ENCODE results near the gene DLG5.

DLG5 gene

DNA sequence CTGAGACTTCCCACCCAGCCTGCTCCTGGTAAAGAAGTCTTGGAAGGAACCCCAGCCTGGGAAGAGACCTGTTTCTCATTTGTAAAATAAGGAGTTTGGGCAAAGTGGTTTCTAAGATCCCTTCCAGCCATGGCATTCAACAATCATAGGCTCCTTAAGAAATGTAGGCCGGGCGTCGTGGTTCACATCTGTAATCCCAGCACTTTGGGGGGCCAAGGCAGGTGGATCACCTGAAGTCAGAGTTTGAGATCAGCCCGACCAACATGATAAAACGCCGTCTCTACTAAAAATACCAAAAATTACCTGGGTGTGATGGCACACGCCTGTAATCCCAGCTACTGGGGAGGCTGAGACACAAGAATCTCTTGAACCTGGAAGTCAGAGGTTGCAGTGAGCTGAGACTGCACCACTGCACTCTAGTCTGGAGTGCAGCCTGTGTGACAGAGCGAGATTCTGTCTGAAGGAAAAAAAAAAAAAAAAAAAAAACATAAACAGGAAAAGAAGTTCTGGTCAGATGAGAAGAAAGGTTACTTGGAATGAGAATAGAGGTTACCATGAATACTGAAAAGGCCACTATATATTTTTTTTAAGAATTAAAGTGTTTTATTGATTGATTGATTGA, 15.9 kb downstream of the DLG5 start:
- DNase-seq (ENCODE audit: low read depth) = no peak

DNA sequence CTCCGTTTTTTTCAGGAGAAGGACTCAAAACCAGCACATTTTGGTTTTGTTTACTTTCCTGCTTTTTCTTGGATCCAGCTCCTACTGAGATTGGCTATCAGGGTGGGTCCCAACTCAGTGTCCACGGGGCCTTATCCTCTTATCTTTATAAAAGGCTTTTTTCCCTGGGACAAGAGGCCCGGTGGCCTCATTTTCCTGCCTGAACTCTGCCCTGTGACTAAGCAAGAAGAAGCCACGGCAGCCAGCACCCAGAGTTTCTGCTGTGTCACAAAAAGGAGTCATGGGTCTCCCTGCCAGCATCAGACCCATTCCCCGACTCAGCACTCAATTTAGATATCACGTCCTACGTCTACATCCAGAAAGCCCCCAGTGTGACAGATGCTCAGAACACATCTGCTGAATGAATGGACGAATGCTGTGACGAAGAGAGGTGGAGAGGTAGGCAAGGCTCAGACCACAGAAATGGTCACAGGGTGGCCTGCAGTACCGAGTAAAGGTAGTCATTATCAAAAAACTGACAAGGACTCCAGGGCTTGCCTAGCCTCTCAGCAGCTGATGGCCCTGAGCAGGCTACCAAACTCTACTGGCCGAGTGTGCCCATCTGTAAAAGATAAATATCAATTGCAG, 16.7 kb downstream of the DLG5 start:
- peak; percentile 60 for DNase-seq (ENCODE audit: low read depth)

DNA sequence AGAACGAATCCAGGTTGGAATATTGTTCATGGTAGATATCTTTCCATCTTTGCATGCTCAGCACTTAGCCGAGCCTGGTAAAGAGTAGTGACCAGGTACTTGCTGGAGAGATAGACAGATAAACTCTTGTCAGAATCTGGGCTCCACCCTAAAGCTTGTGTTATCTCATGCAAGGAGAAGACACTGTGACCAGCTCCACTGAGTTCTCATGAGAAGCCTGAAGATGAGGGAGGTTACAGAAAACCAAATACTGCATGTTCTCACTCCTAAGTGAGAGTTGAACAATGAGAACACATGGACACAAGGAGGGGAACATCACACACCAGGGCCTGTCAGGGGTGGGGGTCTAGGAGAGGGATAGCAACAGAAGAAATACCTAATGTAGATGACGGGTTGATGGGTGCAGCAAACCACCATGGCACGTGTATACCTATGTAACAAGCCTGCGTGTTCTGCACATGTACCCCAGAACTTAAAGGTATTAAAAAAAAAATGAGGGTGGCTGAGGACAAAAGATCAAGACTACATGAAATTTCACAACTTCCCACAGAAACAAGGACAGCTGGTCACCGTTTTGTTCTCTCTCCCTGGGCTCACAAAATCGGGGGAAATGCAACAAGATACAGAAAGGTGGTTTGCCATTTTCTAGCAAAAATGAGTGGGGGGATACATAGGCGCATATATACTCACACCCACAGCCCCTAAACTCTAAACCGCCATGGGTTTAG, 17.4 kb downstream of the DLG5 start:
- DNase-seq (ENCODE audit: low read depth) = no peak

DNA sequence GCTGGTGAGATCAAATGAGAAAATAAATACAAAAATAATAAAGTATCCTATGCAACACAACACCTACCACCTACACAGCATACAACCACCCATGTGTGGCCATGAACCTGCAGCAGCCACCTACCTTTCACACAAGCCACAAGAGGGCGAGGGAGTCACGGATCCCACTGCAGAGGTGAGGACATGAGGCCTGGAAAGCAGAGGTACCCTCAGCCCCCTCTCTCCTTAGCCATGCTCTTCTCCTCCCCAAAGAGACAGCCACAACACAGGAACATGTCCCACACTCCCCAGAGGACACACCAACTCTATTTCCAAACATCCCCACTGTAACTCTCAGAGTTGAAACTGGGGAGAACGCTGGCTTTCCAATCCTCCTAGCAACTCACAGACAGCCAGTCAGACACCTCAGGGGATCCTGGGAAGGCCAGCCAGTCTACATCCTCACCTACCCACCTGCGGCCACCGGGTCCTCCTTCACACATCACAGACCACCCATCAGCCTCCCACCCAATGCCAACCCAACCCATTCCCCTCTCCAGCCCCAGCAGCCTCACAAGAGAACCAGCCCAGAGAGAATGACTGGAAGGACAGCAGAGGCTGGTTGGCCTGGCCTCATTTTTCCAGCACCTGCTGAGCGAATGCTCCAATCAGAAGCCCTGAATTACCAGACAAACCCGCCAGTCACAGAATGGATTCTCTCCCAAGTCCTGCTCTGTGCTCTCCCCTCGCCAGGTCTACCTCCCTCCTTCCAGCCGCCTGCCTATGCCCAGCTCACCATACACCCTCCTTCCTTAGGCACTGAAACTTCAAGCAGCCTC, 18.4 kb downstream of the DLG5 start:
- DNase-seq (ENCODE audit: low read depth) = no peak

DNA sequence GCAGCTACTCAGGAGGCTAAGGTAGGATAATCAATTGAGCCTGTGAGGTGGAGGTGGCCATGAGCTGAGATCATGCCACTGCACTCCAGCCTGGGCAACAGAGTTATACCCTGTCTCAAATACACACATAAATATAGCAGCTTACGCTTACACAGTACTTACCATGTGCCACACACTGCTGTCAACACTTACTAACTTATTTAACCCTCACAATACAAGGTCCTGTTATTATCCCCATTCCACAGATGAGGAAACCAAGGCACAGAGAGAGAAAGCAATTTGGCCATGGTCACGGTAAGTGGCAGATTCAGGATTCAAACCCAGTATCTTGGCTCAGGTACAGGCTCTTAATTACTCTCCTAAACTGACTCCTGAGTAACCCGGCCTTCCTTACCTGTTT, 19.1 kb downstream of the DLG5 start:
- DNase-seq (ENCODE audit: low read depth) = no peak

DNA sequence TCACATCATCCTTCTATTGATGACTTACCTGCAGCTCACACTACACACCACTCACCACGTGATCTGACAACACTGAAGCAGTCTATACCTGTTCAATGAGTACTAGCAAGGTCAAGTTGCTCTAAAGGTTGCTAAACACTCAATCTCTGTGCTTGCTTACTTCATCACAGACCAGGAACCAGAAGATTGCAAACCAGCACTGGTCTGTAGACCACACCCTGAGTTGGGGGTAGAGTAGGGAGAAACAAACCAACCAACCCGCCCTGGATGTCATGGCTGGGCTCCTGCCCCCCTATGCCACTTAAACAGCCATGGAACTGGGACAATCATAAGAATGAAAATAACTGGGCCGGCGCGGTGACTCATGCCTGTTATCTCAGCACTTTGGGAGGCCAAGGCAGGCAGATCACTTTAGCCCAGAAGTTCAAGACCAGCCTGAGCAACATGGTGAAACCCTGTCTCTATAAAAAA, 19.6 kb downstream of the DLG5 start:
- no peak for DNase-seq (ENCODE audit: low read depth)

DNA sequence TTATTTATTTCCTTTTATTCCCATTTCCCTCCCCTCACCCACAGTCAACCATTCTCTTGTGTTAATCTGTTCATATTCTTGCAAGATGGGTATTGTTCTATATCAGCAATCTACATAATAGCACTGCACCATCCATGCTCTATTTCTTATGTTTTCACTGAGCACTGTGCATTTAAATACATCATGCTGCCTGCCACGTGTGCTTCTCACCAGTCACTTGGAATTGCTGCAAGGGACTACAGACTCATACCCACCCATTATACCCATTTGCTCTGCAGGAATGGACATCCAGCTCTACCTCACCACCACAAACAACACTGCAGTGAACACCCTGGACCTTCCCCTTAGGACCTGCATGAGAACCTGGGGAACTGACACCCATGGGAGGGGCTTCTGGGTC, 20.8 kb downstream of the DLG5 start:
- DNase-seq (ENCODE audit: low read depth) = no peak

DNA sequence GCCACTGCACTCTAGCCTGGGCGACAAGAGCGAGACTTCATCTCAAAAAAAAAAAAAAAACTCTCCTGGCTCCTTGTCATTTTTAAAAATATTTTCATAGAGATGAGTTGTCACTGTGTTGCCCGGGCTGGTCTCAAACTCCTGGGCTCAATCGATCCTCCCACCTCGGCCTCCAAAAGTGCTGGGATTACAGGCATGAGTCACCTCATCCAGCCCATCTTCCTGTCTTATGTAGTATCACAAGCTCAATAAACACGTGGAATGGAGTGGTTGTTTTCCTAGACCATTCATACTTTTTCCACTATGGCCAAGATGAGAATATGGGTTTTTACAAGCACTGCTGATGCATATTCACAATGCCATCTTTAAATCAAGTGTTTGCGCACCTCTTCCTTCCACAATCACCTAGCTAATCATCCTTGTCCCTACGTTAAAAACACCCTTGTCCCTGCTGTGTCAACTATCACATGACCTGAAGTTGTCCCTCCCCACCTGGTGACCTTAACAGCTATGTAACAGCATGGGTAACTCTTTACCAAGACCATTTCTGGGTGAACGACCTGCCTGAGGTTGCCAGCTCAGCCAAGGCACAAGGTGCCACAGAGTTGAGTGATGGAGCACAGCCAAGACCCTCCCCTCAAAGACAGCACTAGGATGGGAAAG, 21.3 kb downstream of the DLG5 start:
- no peak for DNase-seq (ENCODE audit: low read depth)

DNA sequence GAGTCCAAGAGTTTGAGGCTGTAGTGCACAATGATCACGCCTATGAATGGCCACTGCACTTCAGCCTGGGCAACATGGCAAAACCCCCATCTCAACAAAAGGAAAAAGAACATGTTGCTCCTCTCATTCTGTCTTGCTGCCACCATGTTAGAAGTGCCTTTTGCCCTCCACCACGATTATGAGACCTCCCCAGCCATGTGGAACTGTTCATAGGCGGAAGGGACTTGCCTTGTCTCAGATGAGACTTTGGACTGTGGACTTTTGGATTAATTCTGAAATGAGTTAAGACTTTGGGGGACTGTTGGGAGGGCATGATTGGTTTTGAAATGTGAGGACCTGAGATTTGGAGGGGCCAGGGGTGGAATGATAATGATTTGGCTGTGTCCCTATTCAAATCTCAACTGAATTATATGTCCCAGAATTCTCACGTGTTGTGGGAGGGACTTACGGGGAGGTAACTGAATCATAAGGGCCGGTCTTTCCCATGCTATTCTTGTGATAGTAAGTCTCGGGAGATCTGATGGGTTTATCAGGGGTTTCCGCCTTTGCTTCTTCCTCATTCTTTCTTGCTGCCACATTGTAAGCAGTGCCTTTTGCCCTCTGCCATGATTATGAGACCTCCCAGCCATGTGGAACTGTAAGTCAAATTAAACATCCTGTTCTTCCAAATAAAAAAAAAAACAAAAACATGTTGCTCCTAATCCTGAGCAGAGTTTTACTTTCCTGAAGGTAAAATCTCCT, 22.3 kb downstream of the DLG5 start:
- DNase-seq (ENCODE audit: low read depth) = no peak

DNA sequence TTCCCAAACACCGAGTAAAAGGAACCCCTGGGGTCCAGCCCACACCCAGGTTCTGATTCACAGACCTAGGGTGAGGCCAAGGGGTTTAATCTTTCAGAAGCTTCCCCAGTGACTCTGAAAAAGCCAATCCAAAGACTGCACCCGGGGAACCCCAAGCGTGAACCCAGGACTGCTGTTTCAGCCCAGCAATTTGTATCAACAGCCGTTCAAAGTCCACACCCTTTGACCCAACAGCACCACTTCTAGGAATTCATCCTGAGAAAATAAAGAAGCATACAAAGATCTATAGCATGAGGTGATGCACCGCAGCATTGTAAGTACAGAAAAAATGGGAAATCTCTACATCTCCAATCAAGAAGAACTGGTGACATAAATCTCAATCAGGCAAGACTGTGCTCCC, 24.4 kb downstream of the DLG5 start:
- no peak for DNase-seq (ENCODE audit: low read depth)

DNA sequence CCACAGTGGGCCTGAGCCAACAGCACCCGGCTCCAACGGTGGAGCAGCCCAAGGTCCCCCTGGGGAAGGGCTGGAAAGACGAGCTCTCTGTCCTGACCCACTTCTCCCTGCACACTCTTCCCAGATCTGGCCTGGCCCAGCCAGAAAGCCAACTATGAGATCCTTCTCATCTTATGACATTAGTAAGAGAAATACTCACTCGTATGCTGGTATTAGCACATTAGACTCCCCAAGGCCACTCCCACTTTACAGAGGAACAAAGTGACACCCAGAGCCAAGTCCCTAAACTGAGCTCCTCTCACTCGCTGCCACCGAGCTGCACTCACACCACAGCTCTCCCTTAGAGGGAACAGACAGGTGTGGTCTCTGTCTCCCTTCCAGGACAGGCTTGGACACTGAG, 24.8 kb downstream of the DLG5 start:
- no peak for DNase-seq (ENCODE audit: low read depth)

DNA sequence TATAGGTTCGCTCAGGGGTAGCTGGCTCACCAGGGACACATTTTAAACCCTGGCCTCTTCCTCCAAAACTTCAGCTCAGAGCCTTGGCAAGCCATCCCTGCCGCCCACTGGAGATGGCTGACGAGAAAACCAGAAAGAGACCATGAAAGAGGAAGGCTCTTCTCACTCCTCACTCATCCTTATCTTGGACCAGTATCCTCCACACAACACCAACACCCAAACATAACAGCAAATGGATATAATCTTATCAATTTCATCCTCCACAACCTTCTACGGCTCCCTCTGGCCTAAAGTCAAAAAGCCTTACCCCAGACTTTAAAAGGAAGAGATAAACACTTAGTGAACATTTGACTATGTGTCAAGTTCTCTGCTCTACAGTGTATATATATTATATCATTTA, 26.9 kb downstream of the DLG5 start:
- DNase-seq (ENCODE audit: low read depth) = no peak

DNA sequence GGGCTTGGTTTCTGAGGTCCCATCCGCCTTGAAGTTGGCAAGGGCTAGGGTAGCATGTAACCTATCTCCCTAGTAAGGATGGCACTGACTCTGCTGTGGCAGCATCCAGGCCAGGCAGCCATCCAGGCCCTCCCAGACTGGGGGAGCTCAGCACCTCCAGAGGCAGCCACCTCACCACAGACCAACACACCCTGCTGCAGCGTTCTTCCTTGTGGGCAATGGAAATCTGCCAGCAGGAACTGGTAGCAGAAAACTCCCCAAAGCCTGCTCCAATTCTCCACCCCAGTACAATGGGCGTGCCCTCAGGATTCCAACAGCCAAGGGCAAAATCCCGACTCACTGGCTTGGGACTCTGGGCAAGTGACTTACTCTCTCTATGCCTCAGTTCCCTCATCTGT, 27.5 kb downstream of the DLG5 start:
- DNase-seq (ENCODE audit: low read depth) = peak; percentile 78

DNA sequence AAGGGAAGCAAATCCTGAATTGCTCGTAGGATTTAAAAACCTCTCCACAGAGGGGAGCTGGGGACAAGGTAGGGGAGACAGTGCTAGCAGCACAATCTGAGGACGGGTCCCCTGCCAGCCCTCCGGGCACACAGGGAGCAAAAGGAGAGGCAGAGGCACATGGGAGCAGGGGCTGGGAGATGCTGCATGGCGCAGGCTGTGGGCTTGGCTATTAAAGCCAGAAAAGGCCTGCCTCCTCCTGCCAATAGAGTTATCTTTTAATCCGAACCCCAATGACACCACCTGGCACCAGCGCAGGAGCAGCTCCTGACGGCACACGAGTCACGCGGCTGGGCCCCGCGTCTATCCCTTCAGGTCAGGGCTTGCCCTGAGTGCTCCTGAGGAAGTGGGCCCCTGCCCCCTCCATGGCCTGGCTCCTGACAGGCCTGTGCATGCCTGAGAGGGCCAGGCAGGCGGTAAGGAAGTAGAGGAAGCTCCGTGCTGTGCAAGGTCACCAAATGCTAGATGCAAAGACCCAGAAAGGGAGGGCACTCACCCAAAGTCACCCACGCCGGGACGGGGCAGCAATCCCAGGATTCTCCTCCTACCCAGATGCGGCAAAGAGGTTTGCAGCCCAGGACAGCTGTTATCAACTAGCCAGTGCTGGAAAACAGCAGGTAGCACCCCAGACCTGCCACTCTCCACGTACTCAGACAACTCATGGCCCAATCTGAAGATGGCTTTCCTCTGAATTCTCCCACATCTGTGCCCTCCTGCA, 28.1 kb downstream of the DLG5 start:
- no peak for DNase-seq (ENCODE audit: low read depth)

DNA sequence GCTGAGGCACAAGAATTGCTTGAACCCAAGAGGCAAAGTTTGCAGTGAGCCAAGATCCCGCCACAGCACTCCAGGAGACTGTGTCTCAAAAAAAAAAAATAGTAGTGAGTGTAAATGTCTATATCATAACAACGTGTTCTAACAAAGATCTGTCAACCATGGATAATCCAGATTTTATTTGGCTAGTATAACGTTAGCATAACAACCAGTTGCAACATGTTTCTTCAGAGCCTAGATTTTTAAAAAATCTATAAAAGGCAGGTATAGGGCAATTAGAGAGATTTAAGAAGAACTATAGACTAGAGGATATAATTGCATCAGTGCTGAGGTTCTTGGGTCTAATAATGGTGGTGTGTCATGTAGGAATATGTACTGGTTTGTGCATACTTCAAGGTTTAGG, 30.5 kb downstream of the DLG5 start:
- no peak for DNase-seq (ENCODE audit: low read depth)

DNA sequence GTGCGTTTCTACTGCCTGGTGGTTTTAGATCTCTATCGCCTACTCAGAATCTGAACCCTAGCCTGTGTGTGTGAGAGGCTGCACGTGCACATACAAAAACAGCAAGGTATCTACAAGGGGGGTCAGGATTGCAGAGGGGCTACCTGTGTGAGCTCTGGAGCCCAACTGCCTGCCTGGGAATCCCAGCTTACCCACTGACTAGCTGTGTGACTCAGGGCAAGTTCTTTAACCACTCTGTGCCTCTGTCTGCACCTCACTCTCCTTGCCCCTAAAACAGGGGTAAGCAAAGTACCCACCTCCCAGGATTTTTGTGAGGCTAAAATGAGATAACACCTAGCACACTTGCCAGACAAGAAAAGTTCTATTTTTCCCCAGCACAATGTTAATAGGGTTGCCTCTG, 32.5 kb downstream of the DLG5 start:
- no peak for DNase-seq (ENCODE audit: low read depth)

DNA sequence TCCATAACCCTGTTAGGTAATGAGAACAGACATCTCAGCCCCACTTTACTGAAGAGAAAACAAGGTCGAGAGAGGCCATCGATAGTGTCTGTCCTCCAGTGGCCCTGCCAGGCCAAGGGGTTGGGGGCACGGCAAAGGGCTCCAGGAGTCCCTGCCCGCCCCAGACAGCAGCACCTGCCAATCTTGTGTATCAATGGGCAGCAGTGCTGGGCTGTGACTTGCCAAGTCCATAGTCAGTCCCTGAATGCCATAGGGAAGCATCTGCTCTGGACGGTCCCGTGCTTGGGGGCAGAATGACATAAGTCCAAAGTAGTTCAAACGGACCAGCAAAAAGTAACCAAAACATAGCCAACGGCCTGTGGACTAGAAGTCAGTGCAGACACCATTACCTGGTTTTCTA, 33.2 kb downstream of the DLG5 start:
- no peak for DNase-seq (ENCODE audit: low read depth)

DNA sequence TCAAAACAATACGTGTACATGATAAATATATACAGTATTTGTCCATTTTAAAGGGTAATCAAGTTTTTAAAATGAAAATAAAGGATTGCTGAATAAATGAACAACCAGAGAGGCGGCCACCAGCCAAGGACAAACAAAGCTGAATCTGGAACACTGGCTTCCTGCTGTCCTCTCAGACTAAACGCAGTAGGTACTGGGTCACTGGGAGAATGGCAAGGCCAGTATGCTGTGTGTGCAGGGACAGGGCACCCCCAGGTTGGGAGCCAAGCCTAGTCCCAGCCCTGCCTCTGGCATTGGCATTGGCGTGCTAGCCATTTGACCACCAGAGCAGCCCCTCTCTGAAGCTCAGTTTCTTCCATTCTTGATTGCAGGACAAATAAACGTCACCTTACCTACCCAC, 33.8 kb downstream of the DLG5 start:
- DNase-seq (ENCODE audit: low read depth) = no peak

DNA sequence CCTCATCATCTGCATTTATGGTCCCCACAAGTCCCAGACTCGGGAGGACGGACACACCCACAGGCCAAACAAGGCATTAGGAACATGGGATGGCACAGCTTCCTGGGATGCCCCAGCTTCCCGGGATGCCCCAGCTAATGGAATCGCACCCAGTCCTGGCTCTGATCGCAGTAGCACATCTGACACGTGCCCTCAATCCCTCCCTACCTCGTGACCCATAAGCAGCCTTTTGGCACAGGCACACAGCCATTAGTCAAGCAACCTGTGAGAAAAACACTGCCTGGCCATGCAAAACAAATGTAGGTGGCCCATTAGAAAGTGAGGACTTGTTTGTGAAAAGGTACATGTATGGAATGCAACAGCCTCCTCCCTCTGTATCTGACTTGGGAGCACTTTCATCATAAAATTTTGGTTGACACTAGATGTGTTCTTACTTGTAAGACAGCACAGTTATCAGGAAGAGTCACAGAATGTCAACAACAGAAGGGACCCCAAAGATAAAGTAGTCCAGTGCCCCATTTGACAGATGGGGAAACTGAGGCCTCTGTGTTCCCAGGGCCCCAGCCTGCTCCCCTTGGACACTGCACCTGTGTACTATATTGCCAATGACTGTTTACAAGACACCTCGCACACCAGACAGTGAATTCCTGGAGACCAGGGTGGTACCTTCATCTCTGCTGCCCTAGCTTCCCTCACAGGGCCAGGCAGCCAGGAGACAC, 34.4 kb downstream of the DLG5 start:
- no peak for DNase-seq (ENCODE audit: low read depth)

DNA sequence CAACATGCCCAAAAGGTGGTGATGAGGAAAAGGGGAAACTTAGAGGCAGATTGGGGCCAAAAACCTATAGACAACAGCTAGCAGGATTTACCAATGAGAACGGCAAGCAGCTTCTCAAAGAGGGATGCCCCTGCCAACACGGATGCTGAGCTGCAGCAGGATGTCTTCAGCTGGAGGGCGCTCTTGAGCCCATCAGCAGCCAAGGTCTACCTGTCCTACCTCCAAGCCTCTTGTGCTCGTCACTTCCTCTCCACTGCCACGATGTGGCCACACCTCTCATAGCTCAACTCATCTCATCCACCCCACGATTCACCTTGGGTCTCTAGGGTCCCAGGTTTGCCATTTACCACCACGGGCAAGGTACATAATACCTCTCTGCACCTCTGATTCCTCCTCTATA, 36.5 kb downstream of the DLG5 start:
- no peak for DNase-seq (ENCODE audit: low read depth)

Measured in fibroblast of gingiva (primary cell).